ENCODE data around the gene CNGA2.
"Not testable (repeated sequence)": the region's sequence is repeated elsewhere in the genome, so short reads cannot be mapped to it uniquely, and the experiment has no call there.

Gene CNGA2

DNA sequence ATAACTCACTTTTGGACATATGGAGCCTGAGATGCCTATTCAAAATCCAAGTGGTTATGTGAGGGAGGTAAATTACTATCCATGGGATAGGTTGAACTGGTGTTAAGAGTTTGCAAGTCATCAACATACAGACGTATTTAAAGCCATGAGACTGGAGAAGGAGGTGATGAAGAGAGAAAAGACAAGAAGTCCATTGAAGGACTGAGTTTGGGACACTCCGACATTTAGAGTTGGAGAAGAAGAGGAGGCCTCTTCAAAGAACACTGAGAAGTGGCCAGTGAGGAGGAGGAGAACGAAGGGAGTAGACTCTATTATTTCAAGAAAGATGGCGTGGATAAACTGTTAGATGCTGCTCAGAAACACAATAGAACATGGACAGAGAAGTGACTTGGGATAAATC is at the start of gene CNGA2:
Gene CNGA2 (plus strand): TSS at position 301 of the 400 bp plus-strand sequence. CDS start 3,738 bp downstream, outside the sequence.
- DNase-seq (ENCODE audit: low spot score), result no peak

GRCh38 chrX:151687635-151688034 is 46.9 kb upstream of the CNGA2 start:
- DNase-seq (ENCODE audit: low spot score), result no peak

GRCh38 chrX:151688695-151689094 is 45.9 kb upstream of the CNGA2 start:
- DNase-seq (ENCODE audit: low spot score), result no peak

DNA sequence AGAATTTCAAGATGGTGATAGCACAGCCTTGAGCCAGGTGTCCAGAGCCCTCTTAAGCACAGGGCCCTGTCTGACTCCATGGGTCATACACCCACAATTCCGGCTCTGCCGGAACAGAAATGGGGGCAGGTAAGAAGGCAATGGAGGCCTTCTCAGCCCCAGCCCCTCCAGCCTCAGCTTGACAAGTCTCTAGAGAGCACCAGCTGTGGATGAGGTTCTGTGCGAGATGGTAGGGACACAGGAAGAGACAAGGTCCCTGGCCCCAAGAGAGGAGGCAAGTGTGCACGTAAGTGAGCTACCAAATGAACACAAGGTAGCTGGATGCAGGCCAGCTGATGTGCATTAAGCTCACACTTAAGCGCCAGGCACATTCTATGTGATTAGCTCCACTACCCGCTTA is 41.7 kb upstream of the CNGA2 start:
- no peak for DNase-seq (ENCODE audit: low spot score)

DNA sequence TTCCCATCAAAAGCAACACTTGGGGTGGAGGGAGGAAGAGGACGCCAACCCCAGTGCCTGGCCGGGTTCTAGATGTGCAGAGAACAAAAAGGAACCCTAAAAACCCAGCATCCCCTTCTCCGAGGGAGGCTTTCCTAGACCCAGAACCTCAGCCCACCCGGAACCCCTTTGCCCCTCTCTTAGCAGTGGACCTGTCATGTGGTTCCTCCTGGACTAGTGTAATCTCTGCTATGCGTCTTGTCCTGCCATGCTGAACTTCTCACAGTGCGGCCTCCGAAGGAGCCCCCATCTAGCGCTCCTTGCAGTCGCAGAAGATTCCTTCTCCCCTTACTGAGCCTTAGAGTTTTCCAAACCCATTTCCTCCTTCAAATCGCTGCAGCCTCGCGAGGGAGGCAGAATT is 40.4 kb upstream of the CNGA2 start:
- no peak for DNase-seq (ENCODE audit: low spot score)

- no peak for DNase-seq (ENCODE audit: low spot score)
Observed at GRCh38 chrX:151694661-151695582, 39.6 kb upstream of the CNGA2 start, which contains the start of gene PRRG3. Gene PRRG3 (plus strand): TSS chrX:151695458. CDS start chrX:151698815, 3,357 bp downstream.

- no peak for DNase-seq (ENCODE audit: low spot score)
Observed at GRCh38 chrX:151695583-151696340, 38.8 kb upstream of the CNGA2 start.

GRCh38 chrX:151697082-151697481 is 37.5 kb upstream of the CNGA2 start:
- DNase-seq (ENCODE audit: low spot score), result not testable (repeated sequence)

GRCh38 chrX:151697522-151697921 is 37.0 kb upstream of the CNGA2 start:
- no peak for DNase-seq (ENCODE audit: low spot score)

DNA sequence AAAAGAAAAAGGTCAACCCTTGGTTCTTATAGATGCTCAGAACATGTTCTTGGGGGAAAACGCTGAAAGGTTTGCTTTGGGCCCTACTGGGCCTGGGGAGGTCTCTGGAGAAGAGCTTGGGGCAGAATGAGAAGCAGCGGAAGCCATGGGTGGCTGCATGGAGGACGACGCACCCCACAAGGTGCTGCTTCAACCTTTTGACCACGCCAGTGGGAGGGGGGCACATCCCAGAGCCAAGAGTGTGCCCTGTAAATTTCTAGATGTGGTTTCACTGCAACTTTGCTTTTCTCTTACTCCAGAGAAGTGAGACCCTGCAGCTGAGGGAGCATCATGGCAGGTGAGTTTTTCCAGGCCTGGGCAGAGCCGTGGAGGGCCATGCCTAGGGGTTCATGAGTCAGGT is 36.1 kb upstream of the CNGA2 start:
- no peak for DNase-seq (ENCODE audit: low spot score)

DNA sequence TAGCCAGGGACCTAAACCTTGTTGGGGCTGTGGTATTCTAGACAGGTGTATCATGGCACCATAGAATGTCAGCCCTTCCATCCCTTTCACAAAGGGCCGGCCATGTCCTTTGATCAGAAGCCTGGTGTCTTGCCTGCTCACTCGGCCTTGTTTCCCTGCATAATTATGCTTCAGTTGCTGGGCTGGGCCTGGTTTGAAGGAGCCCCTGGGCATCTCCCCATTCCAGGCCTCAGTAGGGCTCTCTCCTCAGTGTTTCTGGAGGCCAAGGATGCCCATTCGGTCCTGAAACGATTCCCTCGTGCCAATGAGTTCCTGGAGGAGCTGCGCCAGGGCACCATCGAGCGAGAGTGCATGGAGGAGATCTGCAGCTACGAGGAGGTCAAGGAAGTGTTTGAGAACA is 34.8 kb upstream of the CNGA2 start:
- DNase-seq (ENCODE audit: low spot score), result no peak

DNA sequence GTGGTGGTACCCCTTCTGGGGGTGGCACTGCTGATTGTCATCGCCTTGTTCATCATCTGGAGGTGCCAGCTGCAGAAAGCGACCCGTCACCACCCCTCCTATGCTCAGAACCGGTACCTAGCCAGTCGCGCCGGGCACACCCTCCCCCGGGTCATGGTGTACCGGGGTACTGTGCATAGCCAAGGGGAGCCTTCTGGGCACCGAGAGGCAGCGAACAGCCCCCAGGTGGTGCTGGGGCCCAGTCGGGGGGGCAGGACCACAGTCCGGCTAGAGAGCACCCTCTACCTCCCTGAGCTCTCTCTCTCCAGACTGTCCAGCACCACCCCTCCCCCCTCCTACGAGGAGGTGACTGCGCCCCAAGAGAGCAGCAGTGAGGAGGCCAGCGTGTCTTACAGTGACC is 34.0 kb upstream of the CNGA2 start:
- no peak for DNase-seq (ENCODE audit: low spot score)

DNA sequence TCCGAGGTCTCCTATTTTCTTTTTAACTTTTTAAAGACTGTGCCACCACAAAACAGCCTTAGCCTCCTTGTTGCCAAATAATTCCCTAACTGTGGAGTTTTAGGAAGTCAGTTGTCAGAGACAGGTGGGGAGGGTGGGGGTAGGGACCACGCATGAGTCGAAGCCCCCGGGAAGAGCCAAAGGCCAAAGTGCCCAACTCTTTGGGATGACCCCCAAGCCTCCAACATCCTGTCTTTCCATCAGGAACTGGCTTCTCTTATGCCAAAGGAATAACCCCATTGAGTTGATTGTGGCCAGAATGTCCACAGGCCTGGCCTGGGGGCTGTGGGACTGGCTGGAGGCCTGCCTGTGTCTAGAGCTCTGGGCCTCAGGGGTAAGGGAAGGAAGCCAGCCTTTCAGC is 33.5 kb upstream of the CNGA2 start:
- no peak for DNase-seq (ENCODE audit: low spot score)

- no peak for DNase-seq (ENCODE audit: low spot score)
Observed at GRCh38 chrX:151701531-151701930, 33.0 kb upstream of the CNGA2 start.

GRCh38 chrX:151702026-151702714 is 32.4 kb upstream of the CNGA2 start:
- DNase-seq (ENCODE audit: low spot score), result no peak

DNA sequence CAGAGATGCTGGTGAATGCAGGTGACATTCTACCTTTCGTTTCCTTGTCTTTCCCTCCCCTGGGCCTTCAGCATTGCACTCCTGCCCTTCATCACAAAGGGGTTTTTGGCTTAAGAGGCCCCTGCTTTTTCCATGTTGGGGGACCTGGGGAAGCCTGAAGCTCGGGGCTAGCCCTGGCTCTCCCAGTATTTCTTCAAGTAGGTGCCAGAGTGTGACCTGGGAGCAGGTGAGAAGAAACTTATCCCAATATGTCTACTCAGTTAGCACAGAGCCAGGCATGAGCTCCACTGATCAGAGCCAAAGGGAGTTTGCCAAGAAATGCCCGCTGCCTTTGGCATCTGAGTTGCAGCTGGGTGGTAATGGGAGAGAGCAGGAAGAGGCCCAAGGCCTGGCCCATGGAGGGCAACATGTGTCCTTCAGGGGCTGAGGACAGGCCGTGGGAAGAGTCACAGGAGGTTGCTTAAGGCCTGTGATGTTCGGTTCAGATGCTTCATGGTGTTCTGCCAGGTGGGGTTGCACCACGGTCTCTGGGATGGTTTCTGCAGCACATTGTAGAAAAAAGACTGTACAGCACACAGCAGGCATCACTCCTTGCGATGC is 31.7 kb upstream of the CNGA2 start:
- DNase-seq (ENCODE audit: low spot score), result no peak

DNA sequence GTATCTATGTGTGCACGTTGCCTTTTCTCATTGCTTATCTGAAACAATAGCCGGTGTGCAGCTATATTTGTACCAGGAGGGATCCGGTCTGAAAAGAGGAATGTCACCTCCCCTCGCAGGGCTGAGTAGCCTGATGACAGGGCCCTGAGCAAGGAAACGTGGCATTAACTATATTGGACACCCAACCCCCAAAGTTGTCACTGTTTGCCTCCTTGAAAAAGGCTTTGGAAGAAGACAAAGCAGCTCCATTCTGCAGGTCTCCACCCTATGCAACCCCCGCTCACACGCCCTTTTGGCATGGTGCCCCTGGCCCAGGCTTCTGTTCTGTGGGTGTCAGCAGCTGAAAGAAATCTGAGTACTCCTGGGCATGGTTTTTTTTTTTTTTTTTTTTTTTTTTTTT is 31.1 kb upstream of the CNGA2 start:
- peak; percentile 23 for DNase-seq (ENCODE audit: low spot score)

DNA sequence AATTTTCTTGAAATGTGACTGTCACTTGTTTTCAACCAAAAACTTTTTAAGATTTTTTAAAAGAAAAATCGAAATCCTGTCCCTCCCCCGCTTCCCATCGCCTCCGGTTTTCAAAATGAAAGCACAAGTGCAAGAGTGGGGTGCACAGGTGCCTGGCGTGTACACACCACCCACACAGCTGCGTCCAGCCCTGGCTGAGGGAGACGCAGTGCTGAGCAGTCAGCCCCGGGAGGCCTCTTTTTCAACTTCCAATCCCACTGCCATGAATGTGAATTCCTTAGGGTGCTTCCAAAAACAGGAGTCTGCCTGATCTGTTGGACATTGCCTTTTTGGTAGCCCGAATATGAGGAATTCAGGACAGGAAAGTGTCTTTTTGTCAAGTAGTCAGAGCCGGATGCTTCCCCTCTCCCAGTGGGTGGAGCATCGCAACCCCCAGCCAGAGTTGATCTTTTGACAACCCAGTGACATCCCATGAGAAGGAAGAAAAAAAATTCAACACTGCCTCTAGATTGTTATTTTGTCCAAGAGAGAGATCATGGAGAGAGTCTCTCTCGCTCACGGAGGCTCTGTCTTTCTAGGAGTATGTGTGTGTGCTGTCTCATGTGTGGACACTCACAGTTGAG is 30.4 kb upstream of the CNGA2 start:
- DNase-seq (ENCODE audit: low spot score), result no peak

DNA sequence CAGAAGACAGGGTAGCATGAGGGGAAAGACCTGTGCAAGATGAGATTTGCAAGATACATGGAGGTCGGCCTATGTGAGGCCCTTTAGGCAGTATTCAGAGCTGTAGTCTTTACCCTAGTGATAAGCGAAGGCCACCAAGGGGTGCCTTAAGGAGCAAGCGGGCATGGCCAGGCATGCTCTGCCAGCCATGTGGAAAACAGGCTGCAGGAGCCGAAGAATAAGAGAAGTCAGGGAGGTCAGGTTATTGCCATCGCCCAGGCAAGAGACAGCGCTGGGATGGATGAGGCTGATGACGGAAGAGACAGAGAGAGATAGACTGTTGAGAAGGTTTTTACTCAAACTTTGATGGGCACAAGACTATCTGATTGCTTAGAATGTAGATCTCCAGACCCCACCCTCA is 25.7 kb upstream of the CNGA2 start:
- no peak for DNase-seq (ENCODE audit: low spot score)

- no peak for DNase-seq (ENCODE audit: low spot score)
Observed at GRCh38 chrX:151710457-151710856, 24.1 kb upstream of the CNGA2 start.

GRCh38 chrX:151711154-151711553 is 23.4 kb upstream of the CNGA2 start:
- DNase-seq (ENCODE audit: low spot score), result no peak

- DNase-seq (ENCODE audit: low spot score), result peak; percentile 51
Observed at GRCh38 chrX:151711787-151712186, 22.8 kb upstream of the CNGA2 start.
